ENCODE data around the gene ZBTB21. TPM values are rescaled to one million over a fixed set of nuclear protein-coding genes. Genes with fewer than 3 reads are reported as not detected.

Gene ZBTB21
- total and polyA plus RNA-seq, 2 of the 8 experiments (the other 6 are each of a cell fraction or from before 2014, with no cell fraction given): 3.9 to 17.8 TPM

GRCh38 chr21:42019101-42019605 lies 9.0 kb upstream of the ZBTB21 start:
- POLR2A ChIA-PET (ENCODE audit: partially characterized antibody): no interaction called here
- Histone ChIP-seq H3K18ac (ENCODE audit: extremely low read depth, low read length) (no peak overlapping the region), H3K79me1 (ENCODE audit: low read depth, low read length) (no peaks in the 10 kb centered on the region), H3K4me3 (ENCODE audit: extremely low read depth in 1 of 4, insufficient read depth in 2 of 4, low read depth in 3 of 4, low read length in 4 of 4) (no peak overlapping the region), H3K9ac (replicated peaks in 1 of 4; ENCODE audit: extremely low read depth in 1 of 4, low read depth in 3 of 4, low read length in 3 of 4) (no peak overlapping the region), H2BK12ac (ENCODE audit: low read depth, low read length) (no peak overlapping the region), H4K8ac (ENCODE audit: extremely low read depth, insufficient read depth, low read length) (no peak overlapping the region), H3K79me2 (ENCODE audit: control insufficient read depth in 1 of 2, insufficient read depth in 2 of 2, low read length in 2 of 2) (no peaks in the 10 kb centered on the region), H3K27me3 (replicated peaks in 1 of 4; ENCODE audit: control insufficient read depth in 3 of 4, extremely low read depth in 1 of 4, insufficient read depth in 3 of 4, low read length in 3 of 4) (no peaks in the 10 kb centered on the region; a peak in 3 of 7 replicates), H3K56ac (replicated peaks; ENCODE audit: insufficient read length, low read depth, low read length) (no peak overlapping the region), H3K4me2 (ENCODE audit: insufficient read depth in 1 of 2, low read depth in 2 of 2, low read length in 2 of 2) (no peak overlapping the region), H2BK5ac (ENCODE audit: low read depth, low read length) (no peak overlapping the region), H4K20me1 (replicated peaks in 1 of 2; ENCODE audit: control insufficient read depth in 1 of 2, insufficient read depth in 2 of 2, low read length in 2 of 2) (no peaks in the 10 kb centered on the region), H2AFZ (ENCODE audit: low read length) (no peak overlapping the region), H4K5ac (ENCODE audit: insufficient read length, low read depth, low read length) (no peak overlapping the region), H3K9me3 (ENCODE audit: insufficient read depth in 2 of 2, low read depth in 1 of 2, low read length in 1 of 2) (peaks cover 0 to 2% of the 10 kb centered on the region in 2 experiments; a peak in 1 of 4 replicates), H2BK120ac (replicated peaks; ENCODE audit: low read depth, low read length) (no peak overlapping the region), H2BK20ac (ENCODE audit: low read length) (no peak overlapping the region), H4K91ac (replicated peaks; ENCODE audit: insufficient read length, low read length) (no peak overlapping the region), H3K36me3 (ENCODE audit: control insufficient read depth in 2 of 4, insufficient read depth in 4 of 4, low read length in 3 of 4) (no peaks in the 10 kb centered on the region), H3K14ac (ENCODE audit: insufficient read length) (no peak overlapping the region), H2AK5ac (ENCODE audit: low read depth, low read length) (no peak overlapping the region), H3K27ac (ENCODE audit: low read depth, low read length) (no peak overlapping the region), H3K23me2 (ENCODE audit: low read depth, low read length) (no peaks in the 10 kb centered on the region), H2BK15ac (ENCODE audit: low read length) (no peak overlapping the region; the same call in 1 of the 2 replicates), H3K4ac (replicated peaks; ENCODE audit: insufficient read length, low read depth, low read length) (no peak overlapping the region), H3K23ac (ENCODE audit: insufficient read length) (no peak overlapping the region), H3K4me1 (replicated peaks in 1 of 4; ENCODE audit: control insufficient read depth in 3 of 4, insufficient read depth in 4 of 4, low read length in 3 of 4) (peaks cover 2 to 11% (median 5%) of the 10 kb centered on the region in 4 experiments; a peak in 6 of 7 replicates)
- CTCF ChIA-PET (ENCODE audit: partially characterized antibody): interaction anchor here (1.0 to 2.2 kb wide), 3 partner anchors 13 to 126 kb away, joined by 3 to 7 read pairs (median 3); no protein-coding TSS in a partner anchor
- FAIRE-seq (no peak), DNase-seq (ENCODE audit: low read depth in 1 of 2, low spot score in 2 of 2) (no peak)
- WGBS, 2 experiments (ENCODE audit: extremely low coverage in 1 of 2, insufficient coverage in 1 of 2, insufficient read length in 1 of 2, insufficient replicate concordance in 2 of 2, low coverage in 1 of 2, low lambda C conversion rate in 2 of 2, missing lambda C conversion rate in 1 of 2): 87% methylated on average over 11 of the region's 11 CpGs; no CpG with 5 or more reads in 1 of the 2 experiments
- TF ChIP-seq TEAD4 (IDR thresholded peaks at IDR 0.05; ENCODE audit: low read depth, low read length): no peak
- TF ChIP-seq, protein P1, sequence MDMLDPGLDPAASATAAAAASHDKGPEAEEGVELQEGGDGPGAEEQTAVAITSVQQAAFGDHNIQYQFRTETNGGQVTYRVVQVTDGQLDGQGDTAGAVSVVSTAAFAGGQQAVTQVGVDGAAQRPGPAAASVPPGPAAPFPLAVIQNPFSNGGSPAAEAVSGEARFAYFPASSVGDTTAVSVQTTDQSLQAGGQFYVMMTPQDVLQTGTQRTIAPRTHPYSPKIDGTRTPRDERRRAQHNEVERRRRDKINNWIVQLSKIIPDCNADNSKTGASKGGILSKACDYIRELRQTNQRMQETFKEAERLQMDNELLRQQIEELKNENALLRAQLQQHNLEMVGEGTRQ (IDR thresholded peaks at IDR 0.05; ENCODE audit: low read length): no peak
- TF ChIP-seq MAFK (IDR thresholded peaks at IDR 0.05; ENCODE audit: low read depth, low read length): no peak
- TF ChIP-seq SRF (IDR thresholded peaks at IDR 0.05; ENCODE audit: low read depth, low read length): no peak
- TF ChIP-seq BRCA1 (IDR thresholded peaks at IDR 0.05; ENCODE audit: low read depth, low read length): no peak
- no peak for TF ChIP-seq GABPA (IDR thresholded peaks at IDR 0.05; ENCODE audit: borderline replicate concordance, insufficient read depth, low read length)
